HEK293 (cell line): ENCODE results near the gene PLAU.

Source experiments
- CTCF ChIA-PET: fragments of 350-600 bp; formaldehyde crosslinking; extraction: SDS; loops from one replicate; lab custom pipeline; 2021; ENCODE audit warnings: antibody characterized with exemption; lab: Yijun Ruan, JAX
- POLR2A ChIA-PET: fragments of 300-600 bp; formaldehyde crosslinking; extraction: SDS; loops from one replicate; lab custom pipeline; 2020; ENCODE audit warnings: antibody characterized with exemption, inconsistent platforms; lab: Yijun Ruan, JAX
- H3K27ac ChIP-seq: fragments of 200-500 bp; sonication (Bioruptor generic); 2 replicates; pipeline ENCODE4 v1.5.1; 2014; ENCODE audit warnings: low read depth, low read length, control low read depth, inconsistent platforms; ENCODE audit errors: extremely low read depth
- H3K36me3 ChIP-seq, 2 experiments: fragments of 200-500 bp in 1 of 2; sonication (Bioruptor generic) in 1 of 2; 1 replicate in 1 of 2; 2 replicates in 1 of 2; pipeline ENCODE4 v1.5.1; 2014 to 2017; ENCODE audit warnings: inconsistent platforms in 2 of 2, low read length in 2 of 2; ENCODE audit not compliant: control insufficient read depth in 2 of 2, insufficient read depth in 1 of 2
- H3K4me1 ChIP-seq: fragments of 200-500 bp; sonication (Bioruptor generic); 2 replicates; pipeline ENCODE4 v1.5.1; 2014; ENCODE audit warnings: mild to moderate bottlenecking, low read length, inconsistent platforms; ENCODE audit not compliant: control insufficient read depth, insufficient read depth
- H3K4me3 ChIP-seq: 2 replicates; pipeline ENCODE4 v1.5.1; 2011; ENCODE audit warnings: low read depth, mild to moderate bottlenecking, control low read depth, low read length, moderate library complexity
- H3K9me3 ChIP-seq: fragments of 200-500 bp; sonication (Bioruptor generic); 2 replicates; pipeline ENCODE4 v1.5.1; 2014; ENCODE audit warnings: low read depth, low read length, inconsistent platforms; ENCODE audit not compliant: control insufficient read depth, insufficient read depth
- EGR2 ChIP-seq: fragments of 450-650 bp; formaldehyde crosslinking; IDR thresholded peaks from 2 replicates; pipeline ENCODE4 v1.5.1; 2016; ENCODE audit warnings: low read depth, missing biosample characterization, missing genetic modification characterization
- HOXC10 ChIP-seq: sonication (generic); formaldehyde crosslinking; IDR thresholded peaks from 2 replicates; pipeline ENCODE4 v1.8.1; 2023; ENCODE audit warnings: mild to moderate bottlenecking, missing genetic modification reagents
- PRDM1 ChIP-seq: fragments of 450-650 bp; formaldehyde crosslinking; IDR thresholded peaks from 2 replicates; pipeline ENCODE4; 2016; ENCODE audit warnings: missing biosample characterization, missing genetic modification characterization
- ZBTB1 ChIP-seq: fragments of 450-650 bp; formaldehyde crosslinking; IDR thresholded peaks from 2 replicates; pipeline ENCODE4 v1.5.1; 2016; ENCODE audit warnings: missing biosample characterization, missing genetic modification characterization
- ZBTB21 ChIP-seq: fragments of 450-650 bp; formaldehyde crosslinking; IDR thresholded peaks from 2 replicates; pipeline ENCODE4 v1.5.1; 2017; ENCODE audit warnings: missing biosample characterization, missing genetic modification characterization
- ZBTB48 ChIP-seq: fragments of 450-650 bp; formaldehyde crosslinking; IDR thresholded peaks from 2 replicates; pipeline ENCODE4 v1.5.1; 2016; ENCODE audit warnings: missing biosample characterization, missing genetic modification characterization
- ZFHX2 ChIP-seq: fragments of 450-650 bp; formaldehyde crosslinking; conservative IDR thresholded peaks from 2 replicates; pipeline ENCODE4 v1.5.1; 2016; ENCODE audit warnings: missing biosample characterization, missing genetic modification characterization
- ZNF132 ChIP-seq: fragments of 450-650 bp; formaldehyde crosslinking; IDR thresholded peaks from 2 replicates; pipeline ENCODE4 v1.5.1; 2017; ENCODE audit warnings: missing biosample characterization, missing genetic modification characterization, borderline replicate concordance
- ZNF140 ChIP-seq: fragments of 450-650 bp; formaldehyde crosslinking; IDR thresholded peaks from 2 replicates; pipeline ENCODE4 v1.5.1; 2016; ENCODE audit warnings: missing biosample characterization, missing genetic modification characterization
- ZNF146 ChIP-seq: fragments of 450-650 bp; formaldehyde crosslinking; IDR thresholded peaks from 2 replicates; pipeline ENCODE4 v1.5.1; 2016; ENCODE audit warnings: missing biosample characterization, missing genetic modification characterization
- ZNF16 ChIP-seq: fragments of 450-650 bp; formaldehyde crosslinking; IDR thresholded peaks from 2 replicates; pipeline ENCODE4 v1.5.1; 2016; ENCODE audit warnings: low read depth, missing biosample characterization, missing genetic modification characterization
- ZNF18 ChIP-seq: fragments of 450-650 bp; formaldehyde crosslinking; IDR thresholded peaks from 2 replicates; pipeline ENCODE4 v1.5.1; 2016; ENCODE audit warnings: missing biosample characterization, missing genetic modification characterization
- ZNF24 ChIP-seq: fragments of 450-650 bp; formaldehyde crosslinking; IDR thresholded peaks from 2 replicates; pipeline ENCODE4 v1.5.1; 2016; ENCODE audit warnings: missing biosample characterization, missing genetic modification characterization
- ZNF248 ChIP-seq: fragments of 450-650 bp; formaldehyde crosslinking; IDR thresholded peaks from 2 replicates; pipeline ENCODE4 v1.5.1; 2017; ENCODE audit warnings: missing biosample characterization, missing genetic modification characterization
- ZNF274 ChIP-seq, 2 experiments: fragments of 200-500 bp in 1 of 2; fragments of 450-650 bp in 1 of 2; sonication (Bioruptor generic) in 1 of 2; formaldehyde crosslinking in 1 of 2; IDR thresholded peaks; 2 replicates each; pipeline versions ENCODE4 v1.5.1 to v1.6.1; 2014 to 2016; ENCODE audit warnings: borderline replicate concordance in 1 of 2, inconsistent platforms in 1 of 2, low read length in 1 of 2, missing biosample characterization in 1 of 2, missing genetic modification characterization in 1 of 2
- ZNF37A ChIP-seq: fragments of 450-650 bp; IDR thresholded peaks from 2 replicates; pipeline ENCODE4 v1.5.1; 2018; ENCODE audit warnings: missing biosample characterization, missing genetic modification characterization
- ZNF514 ChIP-seq: fragments of 450-650 bp; formaldehyde crosslinking; IDR thresholded peaks from 2 replicates; pipeline ENCODE4 v1.5.1; 2016; ENCODE audit warnings: missing biosample characterization, missing genetic modification characterization
- ZNF521 ChIP-seq: fragments of 450-650 bp; formaldehyde crosslinking; IDR thresholded peaks from 2 replicates; pipeline ENCODE4 v1.5.1; 2017; ENCODE audit warnings: missing biosample characterization, mild to moderate bottlenecking, missing genetic modification characterization
- ZNF561 ChIP-seq: fragments of 450-650 bp; IDR thresholded peaks from 2 replicates; pipeline ENCODE4 v1.5.1; 2018; ENCODE audit warnings: missing biosample characterization, missing genetic modification characterization, borderline replicate concordance
- ZNF596 ChIP-seq: fragments of 450-650 bp; IDR thresholded peaks from 2 replicates; pipeline ENCODE4 v1.5.0; 2018; ENCODE audit warnings: missing biosample characterization, mild to moderate bottlenecking, missing genetic modification characterization, moderate library complexity
- ZNF654 ChIP-seq: fragments of 450-650 bp; formaldehyde crosslinking; IDR thresholded peaks from 2 replicates; pipeline ENCODE4 v1.5.1; 2016; ENCODE audit warnings: low read depth, missing biosample characterization, missing genetic modification characterization
- ZNF658 ChIP-seq: fragments of 450-650 bp; formaldehyde crosslinking; IDR thresholded peaks from 2 replicates; pipeline ENCODE4; 2016; ENCODE audit warnings: missing biosample characterization, missing genetic modification characterization
- ZNF701 ChIP-seq: fragments of 450-650 bp; formaldehyde crosslinking; IDR thresholded peaks from 2 replicates; pipeline ENCODE4 v1.5.1; 2016; ENCODE audit warnings: missing biosample characterization, missing genetic modification characterization
- ZNF768 ChIP-seq: fragments of 450-650 bp; formaldehyde crosslinking; IDR thresholded peaks from 2 replicates; pipeline ENCODE4 v1.5.1; 2018; ENCODE audit warnings: missing biosample characterization, mild to moderate bottlenecking, missing genetic modification characterization
- ZNF837 ChIP-seq: fragments of 450-650 bp; formaldehyde crosslinking; IDR thresholded peaks from 2 replicates; pipeline ENCODE4 v1.5.1; 2016; ENCODE audit warnings: missing biosample characterization, missing genetic modification characterization
- TF ChIP-seq, protein P1 (sequence below): fragments of 450-650 bp; formaldehyde crosslinking; IDR thresholded peaks from 2 replicates; pipeline ENCODE4 v1.5.1; 2016; ENCODE audit warnings: missing biosample characterization, missing genetic modification characterization
- TF ChIP-seq, protein P2 (sequence below): fragments of 450-650 bp; IDR thresholded peaks from 2 replicates; pipeline ENCODE4 v1.5.1; 2018; ENCODE audit warnings: missing biosample characterization, mild to moderate bottlenecking, missing genetic modification characterization
- TF ChIP-seq, protein P3 (sequence below): fragments of 450-650 bp; formaldehyde crosslinking; IDR thresholded peaks from 2 replicates; pipeline ENCODE4 v1.5.1; 2016; ENCODE audit warnings: missing biosample characterization, missing genetic modification characterization

The PLAU gene

GRCh38 chr10:73862011-73862410 is 48.9 kb upstream of the PLAU start:
- H3K27ac ChIP-seq: no peak overlapping the region
- H3K4me3 ChIP-seq: no peak overlapping the region
- H3K4me1 ChIP-seq: peaks cover 6% of the 10 kb centered on the region; the same call in 1 of the 2 replicates
- peaks cover 3 to 74% of the 10 kb centered on the region in 2 experiments; a peak in 2 of 3 replicates for H3K36me3 ChIP-seq
- TF ChIP-seq ZNF561 (tag by site-specific recombination) (no peak), ZNF274 (IDR thresholded peaks at IDR 0.05; ENCODE audit: low read length) (no peak), ZNF274 (tag by site-specific recombination; IDR thresholded peaks at IDR 0.05; ENCODE audit: borderline replicate concordance) (no peak), ZNF248 (no peak), ZNF596 (tag by site-specific recombination) (no peak), ZBTB48 (no peak), ZNF146 (tag by site-specific recombination) (no peak), ZNF768 (tag by site-specific recombination) (no peak), ZNF140 (tag by site-specific recombination) (no peak), EGR2 (tag by site-specific recombination) (peak; percentile 40), ZNF658 (tag by site-specific recombination) (no peak), ZNF521 (tag by site-specific recombination) (no peak), ZFHX2 (tag by site-specific recombination) (0 out of 2 replicates have a peak, but pooled peaks have one; percentile 26), ZNF37A (no peak), ZNF654 (tag by site-specific recombination) (no peak), ZNF837 (tag by site-specific recombination) (no peak)
- TF ChIP-seq, protein P1, sequence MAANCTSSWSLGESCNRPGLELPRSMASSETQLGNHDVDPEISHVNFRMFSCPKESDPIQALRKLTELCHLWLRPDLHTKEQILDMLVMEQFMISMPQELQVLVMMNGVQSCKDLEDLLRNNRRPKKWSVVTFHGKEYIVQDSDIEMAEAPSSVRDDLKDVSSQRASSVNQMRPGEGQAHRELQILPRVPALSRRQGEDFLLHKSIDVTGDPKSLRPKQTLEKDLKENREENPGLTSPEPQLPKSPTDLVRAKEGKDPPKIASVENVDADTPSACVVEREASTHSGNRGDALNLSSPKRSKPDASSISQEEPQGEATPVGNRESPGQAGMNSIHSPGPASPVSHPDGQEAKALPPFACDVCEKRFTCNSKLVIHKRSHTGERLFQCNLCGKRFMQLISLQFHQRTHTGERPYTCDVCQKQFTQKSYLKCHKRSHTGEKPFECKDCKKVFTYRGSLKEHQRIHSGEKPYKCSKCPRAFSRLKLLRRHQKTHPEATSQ (tag by site-specific recombination): no peak
- TF ChIP-seq, protein P2, sequence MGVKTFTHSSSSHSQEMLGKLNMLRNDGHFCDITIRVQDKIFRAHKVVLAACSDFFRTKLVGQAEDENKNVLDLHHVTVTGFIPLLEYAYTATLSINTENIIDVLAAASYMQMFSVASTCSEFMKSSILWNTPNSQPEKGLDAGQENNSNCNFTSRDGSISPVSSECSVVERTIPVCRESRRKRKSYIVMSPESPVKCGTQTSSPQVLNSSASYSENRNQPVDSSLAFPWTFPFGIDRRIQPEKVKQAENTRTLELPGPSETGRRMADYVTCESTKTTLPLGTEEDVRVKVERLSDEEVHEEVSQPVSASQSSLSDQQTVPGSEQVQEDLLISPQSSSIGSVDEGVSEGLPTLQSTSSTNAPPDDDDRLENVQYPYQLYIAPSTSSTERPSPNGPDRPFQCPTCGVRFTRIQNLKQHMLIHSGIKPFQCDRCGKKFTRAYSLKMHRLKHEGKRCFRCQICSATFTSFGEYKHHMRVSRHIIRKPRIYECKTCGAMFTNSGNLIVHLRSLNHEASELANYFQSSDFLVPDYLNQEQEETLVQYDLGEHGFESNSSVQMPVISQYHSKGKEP (tag by site-specific recombination): no peak
- H3K9me3 ChIP-seq: no peaks in the 10 kb centered on the region
- POLR2A ChIA-PET: interaction anchor here (1.5 kb wide), 1 partner anchor 12 kb away, joined by 4 read pairs; the partner anchor contains the start of gene CAMK2G
- CTCF ChIA-PET: interaction anchor here (0.9 to 3.7 kb wide), 7 partner anchors 10 to 18 kb away, joined by 3 to 33 read pairs (median 6); no protein-coding TSS in a partner anchor

- Histone ChIP-seq H3K9me3 (no peaks in the 10 kb centered on the region), H3K4me1 (no peaks in the 10 kb centered on the region), H3K27ac (no peak overlapping the region), H3K36me3 (peaks cover 3 to 72% of the 10 kb centered on the region in 2 experiments; a peak in 2 of 3 replicates), H3K4me3 (no peak overlapping the region)
- CTCF ChIA-PET: interaction anchor here (0.5 to 3.7 kb wide), 7 partner anchors 9 to 556 kb away, joined by 3 to 33 read pairs (median 5); no protein-coding TSS in a partner anchor
- POLR2A ChIA-PET: interaction anchor here (1.5 kb wide), 1 partner anchor 11 kb away, joined by 4 read pairs; the partner anchor contains the start of gene CAMK2G
- TF ChIP-seq ZBTB21 (no peak), ZNF514 (tag by site-specific recombination) (no peak), PRDM1 (tag by site-specific recombination) (no peak), ZNF16 (tag by site-specific recombination) (no peak), HOXC10 (CRISPR knock-in tag) (no peak), ZNF132 (tag by site-specific recombination) (no peak), ZNF596 (tag by site-specific recombination) (no peak), ZNF701 (no peak), ZBTB1 (tag by site-specific recombination) (no peak), ZNF24 (no peak), ZNF18 (tag by site-specific recombination) (no peak), ZNF274 (IDR thresholded peaks at IDR 0.05; ENCODE audit: low read length) (no peak), ZNF274 (tag by site-specific recombination; IDR thresholded peaks at IDR 0.05; ENCODE audit: borderline replicate concordance) (no peak)
- TF ChIP-seq, protein P3, sequence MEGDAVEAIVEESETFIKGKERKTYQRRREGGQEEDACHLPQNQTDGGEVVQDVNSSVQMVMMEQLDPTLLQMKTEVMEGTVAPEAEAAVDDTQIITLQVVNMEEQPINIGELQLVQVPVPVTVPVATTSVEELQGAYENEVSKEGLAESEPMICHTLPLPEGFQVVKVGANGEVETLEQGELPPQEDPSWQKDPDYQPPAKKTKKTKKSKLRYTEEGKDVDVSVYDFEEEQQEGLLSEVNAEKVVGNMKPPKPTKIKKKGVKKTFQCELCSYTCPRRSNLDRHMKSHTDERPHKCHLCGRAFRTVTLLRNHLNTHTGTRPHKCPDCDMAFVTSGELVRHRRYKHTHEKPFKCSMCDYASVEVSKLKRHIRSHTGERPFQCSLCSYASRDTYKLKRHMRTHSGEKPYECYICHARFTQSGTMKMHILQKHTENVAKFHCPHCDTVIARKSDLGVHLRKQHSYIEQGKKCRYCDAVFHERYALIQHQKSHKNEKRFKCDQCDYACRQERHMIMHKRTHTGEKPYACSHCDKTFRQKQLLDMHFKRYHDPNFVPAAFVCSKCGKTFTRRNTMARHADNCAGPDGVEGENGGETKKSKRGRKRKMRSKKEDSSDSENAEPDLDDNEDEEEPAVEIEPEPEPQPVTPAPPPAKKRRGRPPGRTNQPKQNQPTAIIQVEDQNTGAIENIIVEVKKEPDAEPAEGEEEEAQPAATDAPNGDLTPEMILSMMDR (tag by site-specific recombination): no peak
These were observed 47.7 kb upstream of the PLAU start for GRCh38 chr10:73863039-73863817.
